MM.1S (cell line): Measurements from ENCODE around the gene DLX6.

Experiments
- CTCF ChIP-seq: fragments of 300-600 bp; sonication (generic); IDR thresholded peaks from 2 replicates; pipeline ENCODE4 v1.5.1; 2016; ENCODE audit warnings: antibody characterized with exemption, low read length, mixed read lengths
- EZH2 ChIP-seq: fragments of 300-600 bp; sonication (generic); optimal IDR thresholded peaks from 2 replicates; pipeline ENCODE3; 2017; ENCODE audit warnings: low read depth, mild to moderate bottlenecking, antibody characterized with exemption, low read length, mixed read lengths
- EZH2phosphoT487 ChIP-seq: fragments of 300-600 bp; sonication (generic); IDR thresholded peaks from 2 replicates; pipeline ENCODE4 v1.6.1; 2018; ENCODE audit warnings: antibody characterized with exemption, low read length

GRCh38 chr7:96993094-96993865 is 12.1 kb upstream of the DLX6 start:
- TF ChIP-seq CTCF (no peak), EZH2 (no peak), EZH2phosphoT487 (no peak)
